ENCODE measurements around the gene PROZ. TPM values are rescaled to one million over a fixed set of nuclear protein-coding genes. Genes with fewer than 3 reads are reported as not detected.
A peak's percentile ranks its signal among the peaks of the same experiment; 100 is the strongest.

The PROZ gene
- total and polyA plus RNA-seq, 2 of the 13 experiments (the other 11 are each of a cell fraction or from before 2014, with no cell fraction given), result 5.6 to 22.5 TPM

- TF ChIP-seq, protein P1, sequence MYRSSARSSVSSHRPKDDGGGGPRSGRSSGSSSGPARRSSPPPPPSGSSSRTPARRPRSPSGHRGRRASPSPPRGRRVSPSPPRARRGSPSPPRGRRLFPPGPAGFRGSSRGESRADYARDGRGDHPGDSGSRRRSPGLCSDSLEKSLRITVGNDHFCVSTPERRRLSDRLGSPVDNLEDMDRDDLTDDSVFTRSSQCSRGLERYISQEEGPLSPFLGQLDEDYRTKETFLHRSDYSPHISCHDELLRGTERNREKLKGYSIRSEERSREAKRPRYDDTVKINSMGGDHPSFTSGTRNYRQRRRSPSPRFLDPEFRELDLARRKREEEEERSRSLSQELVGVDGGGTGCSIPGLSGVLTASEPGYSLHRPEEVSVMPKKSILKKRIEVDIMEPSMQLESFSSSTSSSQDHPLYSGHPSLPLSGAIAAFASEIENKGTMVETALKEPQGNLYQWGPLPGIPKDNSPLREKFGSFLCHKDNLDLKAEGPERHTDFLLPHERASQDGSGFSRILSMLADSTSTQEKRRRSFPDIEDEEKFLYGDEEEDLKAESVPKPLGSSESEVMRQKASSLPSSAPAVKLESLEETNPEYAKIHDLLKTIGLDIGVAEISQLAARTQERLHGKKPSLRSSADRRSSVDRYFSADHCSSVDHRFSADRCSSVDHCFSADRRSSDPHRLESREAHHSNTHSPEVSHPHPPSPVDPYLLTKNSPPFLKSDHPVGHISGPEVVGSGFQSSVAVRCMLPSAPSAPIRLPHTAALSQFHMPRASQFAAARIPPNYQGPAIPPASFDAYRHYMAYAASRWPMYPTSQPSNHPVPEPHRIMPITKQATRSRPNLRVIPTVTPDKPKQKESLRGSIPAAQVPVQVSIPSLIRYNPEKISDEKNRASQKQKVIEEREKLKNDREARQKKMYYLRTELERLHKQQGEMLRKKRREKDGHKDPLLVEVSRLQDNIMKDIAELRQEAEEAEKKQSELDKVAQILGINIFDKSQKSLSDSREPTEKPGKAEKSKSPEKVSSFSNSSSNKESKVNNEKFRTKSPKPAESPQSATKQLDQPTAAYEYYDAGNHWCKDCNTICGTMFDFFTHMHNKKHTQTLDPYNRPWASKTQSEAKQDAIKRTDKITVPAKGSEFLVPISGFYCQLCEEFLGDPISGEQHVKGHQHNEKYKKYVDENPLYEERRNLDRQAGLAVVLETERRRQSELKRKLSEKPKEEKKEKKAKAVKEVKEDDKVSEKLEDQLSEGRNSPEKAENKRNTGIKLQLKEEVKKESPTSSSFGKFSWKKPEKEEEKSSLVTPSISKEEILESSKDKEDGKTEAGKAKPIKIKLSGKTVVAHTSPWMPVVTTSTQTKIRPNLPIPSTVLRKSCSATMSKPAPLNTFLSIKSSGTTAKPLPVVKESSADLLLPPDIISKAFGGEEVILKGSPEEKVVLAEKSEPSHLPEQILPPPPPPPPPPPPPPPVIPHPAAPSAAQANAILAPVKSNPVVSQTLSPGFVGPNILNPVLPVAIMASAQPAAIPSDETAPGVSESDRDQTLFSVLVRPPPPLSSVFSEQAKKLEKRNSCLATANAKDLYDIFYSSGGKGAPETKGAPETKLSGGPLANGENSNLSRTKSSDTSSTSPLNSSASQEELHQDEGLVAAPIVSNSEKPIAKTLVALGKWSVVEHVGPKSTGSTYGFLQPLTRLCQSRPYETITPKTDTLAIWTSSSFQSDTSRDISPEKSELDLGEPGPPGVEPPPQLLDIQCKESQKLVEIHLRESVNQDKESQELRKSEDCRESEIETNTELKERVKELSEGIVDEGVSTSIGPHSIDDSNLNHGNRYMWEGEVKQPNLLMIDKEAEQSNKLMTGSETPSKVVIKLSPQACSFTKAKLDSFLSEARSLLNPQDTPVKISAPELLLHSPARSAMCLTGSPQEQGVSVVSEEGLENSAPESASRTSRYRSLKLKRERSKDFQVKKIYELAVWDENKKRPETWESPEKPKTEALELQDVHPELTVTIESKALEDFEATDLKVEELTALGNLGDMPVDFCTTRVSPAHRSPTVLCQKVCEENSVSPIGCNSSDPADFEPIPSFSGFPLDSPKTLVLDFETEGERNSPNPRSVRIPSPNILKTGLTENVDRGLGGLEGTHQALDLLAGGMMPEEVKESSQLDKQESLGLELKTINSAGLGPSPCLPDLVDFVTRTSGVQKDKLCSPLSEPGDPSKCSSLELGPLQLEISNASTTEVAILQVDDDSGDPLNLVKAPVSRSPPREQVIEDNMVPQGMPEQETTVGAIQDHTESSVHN (CRISPR knock-in tag; IDR thresholded peaks at IDR 0.05), result no peak
- TF ChIP-seq ZSCAN31 (CRISPR knock-in tag; IDR thresholded peaks at IDR 0.05; ENCODE audit: low read depth), result peak; percentile 58; the same call in 1 of the 2 replicates
- TF ChIP-seq, protein P2, sequence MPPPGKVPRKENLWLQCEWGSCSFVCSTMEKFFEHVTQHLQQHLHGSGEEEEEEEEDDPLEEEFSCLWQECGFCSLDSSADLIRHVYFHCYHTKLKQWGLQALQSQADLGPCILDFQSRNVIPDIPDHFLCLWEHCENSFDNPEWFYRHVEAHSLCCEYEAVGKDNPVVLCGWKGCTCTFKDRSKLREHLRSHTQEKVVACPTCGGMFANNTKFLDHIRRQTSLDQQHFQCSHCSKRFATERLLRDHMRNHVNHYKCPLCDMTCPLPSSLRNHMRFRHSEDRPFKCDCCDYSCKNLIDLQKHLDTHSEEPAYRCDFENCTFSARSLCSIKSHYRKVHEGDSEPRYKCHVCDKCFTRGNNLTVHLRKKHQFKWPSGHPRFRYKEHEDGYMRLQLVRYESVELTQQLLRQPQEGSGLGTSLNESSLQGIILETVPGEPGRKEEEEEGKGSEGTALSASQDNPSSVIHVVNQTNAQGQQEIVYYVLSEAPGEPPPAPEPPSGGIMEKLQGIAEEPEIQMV (CRISPR knock-in tag; IDR thresholded peaks at IDR 0.05; ENCODE audit: low read depth), result peak; percentile 44; the same call in 1 of the 2 replicates
- TF ChIP-seq MAX (IDR thresholded peaks at IDR 0.05), result peak; percentile 79
- no peak for TF ChIP-seq MAZ (IDR thresholded peaks at IDR 0.05; ENCODE audit: borderline replicate concordance, low read depth, low read length)
- TF ChIP-seq MAZ (CRISPR knock-in tag; IDR thresholded peaks at IDR 0.05; ENCODE audit: low read depth), result peak; percentile 49; the same call in 1 of the 2 replicates
- 0 out of 2 replicates have a peak, but pooled peaks have one; percentile 75 for TF ChIP-seq IRF9 (CRISPR knock-in tag; IDR thresholded peaks at IDR 0.05; ENCODE audit: borderline replicate concordance)
- TF ChIP-seq ZNF83 (CRISPR knock-in tag; IDR thresholded peaks at IDR 0.05; ENCODE audit: borderline replicate concordance), result no peak
- no peak for TF ChIP-seq ZNF703 (CRISPR knock-in tag; IDR thresholded peaks at IDR 0.05; ENCODE audit: borderline replicate concordance)
- TF ChIP-seq SMAD1 (CRISPR knock-in tag; IDR thresholded peaks at IDR 0.05; ENCODE audit: borderline replicate concordance, low read depth), result no peak
- TF ChIP-seq FOXP4 (CRISPR knock-in tag; IDR thresholded peaks at IDR 0.05), result peak; percentile 80
- TF ChIP-seq CENPBD1 (CRISPR knock-in tag; IDR thresholded peaks at IDR 0.05; ENCODE audit: borderline replicate concordance, low read depth), result no peak
Measured at GRCh38 chr13:113220141-113220598, 61.7 kb downstream of the PROZ start (continued).

Measured in HepG2 (cell line).